Breast epithelium (tissue), 3 donors: ENCODE measurements around the gene RALGPS2.

Source experiments
- CTCF ChIP-seq, 3 donors: fragments of 450-650 bp; IDR thresholded peaks; one replicate each; pipeline ENCODE4 v1.5.1; 2016 to 2017; ENCODE audit warnings: antibody characterized with exemption in 3 of 3, mild to moderate bottlenecking in 3 of 3, moderate library complexity in 3 of 3
- POLR2A ChIP-seq: fragments of 450-650 bp; IDR thresholded peaks from one replicate; pipeline ENCODE4 v1.6.1; 2016; ENCODE audit warnings: antibody characterized with exemption, mild to moderate bottlenecking, moderate library complexity
- POLR2AphosphoS5 ChIP-seq, 3 donors: sonication (generic); formaldehyde crosslinking; IDR thresholded peaks; one replicate each; pipeline ENCODE4 v1.6.1; 2017; ENCODE audit warnings: antibody characterized with exemption in 3 of 3

- TF ChIP-seq CTCF (IDR thresholded peaks at IDR 0.05), result no peak
- no peak for TF ChIP-seq POLR2A
- TF ChIP-seq POLR2AphosphoS5 (IDR thresholded peaks at IDR 0.05), result no peak
Measured at GRCh38 chr1:178948676-178949075, 223.6 kb downstream of the RALGPS2 start.
